HepG2 (cell line): Measurements from ENCODE around the gene RAB35. TPM values are rescaled to one million over a fixed set of nuclear protein-coding genes. Genes with fewer than 3 reads are reported as not detected.

Experiments used
- CREB3 ChIP-seq: sonication (generic); formaldehyde crosslinking; IDR thresholded peaks from 2 replicates; pipeline ENCODE4 v1.5.0; 2020; ENCODE audit warnings: missing genetic modification reagents
- DR1 ChIP-seq: sonication (generic); formaldehyde crosslinking; IDR thresholded peaks from 2 replicates; pipeline ENCODE4 v1.8.0; 2021; ENCODE audit warnings: mild to moderate bottlenecking, missing genetic modification reagents, inconsistent platforms
- ERF ChIP-seq: IDR thresholded peaks from 2 replicates; pipeline ENCODE4 v1.6.1; 2018; ENCODE audit warnings: missing biosample characterization, missing genetic modification reagents
- HINFP ChIP-seq: sonication (generic); formaldehyde crosslinking; IDR thresholded peaks from 2 replicates; pipeline ENCODE4 v1.4.0; 2020; ENCODE audit warnings: low read depth, mild to moderate bottlenecking, missing genetic modification reagents
- JDP2 ChIP-seq: sonication (generic); formaldehyde crosslinking; IDR thresholded peaks from 2 replicates; pipeline ENCODE4 v1.8.1; 2022; ENCODE audit warnings: missing genetic modification reagents, borderline replicate concordance
- JUNB ChIP-seq: sonication (generic); formaldehyde crosslinking; IDR thresholded peaks from 2 replicates; pipeline ENCODE4 v1.8.0; 2022; ENCODE audit warnings: missing genetic modification reagents, mild to moderate bottlenecking, borderline replicate concordance
- NR3C1 ChIP-seq: sonication (generic); formaldehyde crosslinking; IDR thresholded peaks from 2 replicates; pipeline ENCODE4 v1.4.0; 2020; ENCODE audit warnings: missing genetic modification reagents
- ONECUT2 ChIP-seq: sonication (generic); formaldehyde crosslinking; IDR thresholded peaks from 2 replicates; pipeline ENCODE4 v1.4.0; 2020; ENCODE audit warnings: missing genetic modification reagents
- PHF8 ChIP-seq: sonication (generic); formaldehyde crosslinking; IDR thresholded peaks from 2 replicates; pipeline ENCODE4 v1.5.0; 2020; ENCODE audit warnings: missing genetic modification reagents
- RARG ChIP-seq: sonication (generic); formaldehyde crosslinking; IDR thresholded peaks from 2 replicates; pipeline ENCODE4 v1.4.0; 2020; ENCODE audit warnings: low read depth, mild to moderate bottlenecking, missing genetic modification reagents
- SKI ChIP-seq: fragments of 450-650 bp; IDR thresholded peaks from one replicate; pipeline ENCODE4 v1.6.1; 2018; ENCODE audit warnings: mild to moderate bottlenecking; ENCODE audit not compliant: partially characterized antibody
- ZBTB7A ChIP-seq: sonication (generic); formaldehyde crosslinking; IDR thresholded peaks from 2 replicates; pipeline ENCODE4 v1.8.0; 2022; ENCODE audit warnings: mild to moderate bottlenecking, missing genetic modification reagents
- ZFP36L1 ChIP-seq: sonication (generic); formaldehyde crosslinking; IDR thresholded peaks from 2 replicates; pipeline ENCODE4 v1.8.0; 2022; ENCODE audit warnings: mild to moderate bottlenecking, missing genetic modification reagents, moderate library complexity
- ZNF501 ChIP-seq: sonication (generic); formaldehyde crosslinking; IDR thresholded peaks from 2 replicates; pipeline ENCODE4 v1.5.1; 2020; ENCODE audit warnings: mild to moderate bottlenecking, moderate library complexity, missing genetic modification reagents
- ZNF773 ChIP-seq: sonication (generic); formaldehyde crosslinking; IDR thresholded peaks from 2 replicates; pipeline ENCODE4 v1.4.0; 2020; ENCODE audit warnings: missing genetic modification reagents, borderline replicate concordance
- polyA plus RNA-seq, 8 experiments: library from polyadenylated mRNA; depleted of rRNA in 3 of 8; stranded (reverse) in 7 of 8; unstranded in 1 of 8; fragments of >200 nt; fragmentation: Illumina TruSeq in 4 of 8; extraction: Trizol in 4 of 8; gene quantifications; 2 replicates each; pipeline versions ENCODE4 v1.2.1 to v1.2.3, GENCODE V29; 2011 to 2016; ENCODE audit warnings: low read depth in 4 of 8, missing spikeins in 1 of 8, mixed read lengths in 1 of 8; ENCODE audit not compliant: insufficient read depth in 1 of 8
- total RNA-seq, 5 experiments: library from RNA; depleted of rRNA; stranded (reverse); fragments of >200 nt; fragmentation: Illumina TruSeq; extraction: Trizol; gene quantifications; 2 replicates each; pipeline ENCODE4 v1.2.3, GENCODE V29; 2016; ENCODE audit warnings: low read depth in 1 of 5
- TF ChIP-seq, protein P1 (sequence below): sonication (generic); formaldehyde crosslinking; IDR thresholded peaks from 2 replicates; pipeline ENCODE4 v1.5.1; 2020; ENCODE audit warnings: missing genetic modification reagents, mild to moderate bottlenecking, borderline replicate concordance
- TF ChIP-seq, protein P2 (sequence below), 2 experiments: fragments of 450-650 bp in 1 of 2; sonication (generic) in 1 of 2; formaldehyde crosslinking in 1 of 2; IDR thresholded peaks; 2 replicates each; pipeline versions ENCODE4 v1.6.1 to v1.8.0; 2016 to 2022; ENCODE audit warnings: antibody characterized with exemption in 1 of 2, mild to moderate bottlenecking in 1 of 2, missing genetic modification reagents in 1 of 2

The RAB35 gene
- total and polyA plus RNA-seq, 2 of the 13 experiments (the other 11 are each of a cell fraction or from before 2014, with no cell fraction given) = 25.2 to 29.1 TPM

GRCh38 chr12:120121766-120122293 lies 5.3 kb upstream of the RAB35 start (continued):
- TF ChIP-seq NR3C1 (CRISPR knock-in tag) (no peak), ZNF501 (CRISPR knock-in tag) (0 out of 2 replicates have a peak, but pooled peaks have one; percentile 28), SKI (peak; percentile 91), CREB3 (no peak), ZBTB7A (no peak), ZFP36L1 (CRISPR knock-in tag) (0 out of 2 replicates have a peak, but pooled peaks have one; percentile 33), JUNB (CRISPR knock-in tag) (no peak), PHF8 (CRISPR knock-in tag) (no peak), ONECUT2 (CRISPR knock-in tag) (no peak), HINFP (CRISPR knock-in tag) (no peak), RARG (no peak), ZNF773 (CRISPR knock-in tag) (no peak), ERF (CRISPR knock-in tag) (peak; percentile 33; the same call in 1 of the 2 replicates), JDP2 (no peak), DR1 (CRISPR knock-in tag) (no peak)
- TF ChIP-seq, protein P1, sequence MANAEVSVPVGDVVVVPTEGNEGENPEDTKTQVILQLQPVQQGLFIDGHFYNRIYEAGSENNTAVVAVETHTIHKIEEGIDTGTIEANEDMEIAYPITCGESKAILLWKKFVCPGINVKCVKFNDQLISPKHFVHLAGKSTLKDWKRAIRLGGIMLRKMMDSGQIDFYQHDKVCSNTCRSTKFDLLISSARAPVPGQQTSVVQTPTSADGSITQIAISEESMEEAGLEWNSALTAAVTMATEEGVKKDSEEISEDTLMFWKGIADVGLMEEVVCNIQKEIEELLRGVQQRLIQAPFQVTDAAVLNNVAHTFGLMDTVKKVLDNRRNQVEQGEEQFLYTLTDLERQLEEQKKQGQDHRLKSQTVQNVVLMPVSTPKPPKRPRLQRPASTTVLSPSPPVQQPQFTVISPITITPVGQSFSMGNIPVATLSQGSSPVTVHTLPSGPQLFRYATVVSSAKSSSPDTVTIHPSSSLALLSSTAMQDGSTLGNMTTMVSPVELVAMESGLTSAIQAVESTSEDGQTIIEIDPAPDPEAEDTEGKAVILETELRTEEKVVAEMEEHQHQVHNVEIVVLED = no peak
- TF ChIP-seq, protein P2, sequence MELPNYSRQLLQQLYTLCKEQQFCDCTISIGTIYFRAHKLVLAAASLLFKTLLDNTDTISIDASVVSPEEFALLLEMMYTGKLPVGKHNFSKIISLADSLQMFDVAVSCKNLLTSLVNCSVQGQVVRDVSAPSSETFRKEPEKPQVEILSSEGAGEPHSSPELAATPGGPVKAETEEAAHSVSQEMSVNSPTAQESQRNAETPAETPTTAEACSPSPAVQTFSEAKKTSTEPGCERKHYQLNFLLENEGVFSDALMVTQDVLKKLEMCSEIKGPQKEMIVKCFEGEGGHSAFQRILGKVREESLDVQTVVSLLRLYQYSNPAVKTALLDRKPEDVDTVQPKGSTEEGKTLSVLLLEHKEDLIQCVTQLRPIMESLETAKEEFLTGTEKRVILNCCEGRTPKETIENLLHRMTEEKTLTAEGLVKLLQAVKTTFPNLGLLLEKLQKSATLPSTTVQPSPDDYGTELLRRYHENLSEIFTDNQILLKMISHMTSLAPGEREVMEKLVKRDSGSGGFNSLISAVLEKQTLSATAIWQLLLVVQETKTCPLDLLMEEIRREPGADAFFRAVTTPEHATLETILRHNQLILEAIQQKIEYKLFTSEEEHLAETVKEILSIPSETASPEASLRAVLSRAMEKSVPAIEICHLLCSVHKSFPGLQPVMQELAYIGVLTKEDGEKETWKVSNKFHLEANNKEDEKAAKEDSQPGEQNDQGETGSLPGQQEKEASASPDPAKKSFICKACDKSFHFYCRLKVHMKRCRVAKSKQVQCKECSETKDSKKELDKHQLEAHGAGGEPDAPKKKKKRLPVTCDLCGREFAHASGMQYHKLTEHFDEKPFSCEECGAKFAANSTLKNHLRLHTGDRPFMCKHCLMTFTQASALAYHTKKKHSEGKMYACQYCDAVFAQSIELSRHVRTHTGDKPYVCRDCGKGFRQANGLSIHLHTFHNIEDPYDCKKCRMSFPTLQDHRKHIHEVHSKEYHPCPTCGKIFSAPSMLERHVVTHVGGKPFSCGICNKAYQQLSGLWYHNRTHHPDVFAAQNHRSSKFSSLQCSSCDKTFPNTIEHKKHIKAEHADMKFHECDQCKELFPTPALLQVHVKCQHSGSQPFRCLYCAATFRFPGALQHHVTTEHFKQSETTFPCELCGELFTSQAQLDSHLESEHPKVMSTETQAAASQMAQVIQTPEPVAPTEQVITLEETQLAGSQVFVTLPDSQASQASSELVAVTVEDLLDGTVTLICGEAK (IDR thresholded peaks at IDR 0.05) = no peak
- TF ChIP-seq, protein P2 (CRISPR knock-in tag; IDR thresholded peaks at IDR 0.05) = no peak
